Panc1 (cell line): ENCODE data around the gene GRN. TPM values are rescaled to one million over a fixed set of nuclear protein-coding genes. Genes with fewer than 3 reads are reported as not detected.
A peak's percentile ranks its signal among the peaks of the same experiment; 100 is the strongest.

Experiments
- ATAC-seq: fragments of 200-7000 bp; cut with Tn5 transposase; 2 replicates; pipeline ENCODE4 v1.9.1; 2020; ENCODE audit warnings: mild to moderate bottlenecking, moderate library complexity
- BruUV-seq: library from RNA; stranded (reverse); fragments of 400-500 nt; replicated peaks from 2 replicates; lab custom pipeline; 2021; lab: Mats Ljungman, UMichigan
- CTCF ChIA-PET: fragments of 300-600 bp; sonication (Branson Sonifier 250); formaldehyde crosslinking; loops from one replicate; lab custom pipeline; 2022; ENCODE audit warnings: antibody characterized with exemption; lab: Charles Lee
- POLR2A ChIA-PET: fragments of 300-600 bp; sonication (Branson Sonifier 250); formaldehyde crosslinking; loops from one replicate; lab custom pipeline; 2022; ENCODE audit warnings: antibody characterized with exemption; lab: Charles Lee
- DNase-seq: peaks from one replicate; pipeline ENCODE4 v3.0.0-alpha.2; 2010; ENCODE audit warnings: low read depth, low spot score
- H3K27ac ChIP-seq: 2 replicates; pipeline ENCODE4 v1.5.1; 2011; ENCODE audit warnings: mild to moderate bottlenecking, low read length, inconsistent platforms
- H3K27me3 ChIP-seq: fragments of 200-500 bp; sonication (Bioruptor generic); 2 replicates; pipeline ENCODE4 v1.6.0; 2014; ENCODE audit warnings: low read length, inconsistent platforms; ENCODE audit not compliant: control insufficient read depth, insufficient read depth
- H3K36me3 ChIP-seq: fragments of 200-500 bp; sonication (Bioruptor generic); 2 replicates; pipeline ENCODE4 v1.5.1; 2014; ENCODE audit warnings: inconsistent platforms, mild to moderate bottlenecking, low read length, moderate library complexity; ENCODE audit not compliant: control insufficient read depth, insufficient read depth
- H3K4me1 ChIP-seq: 2 replicates; pipeline ENCODE4 v1.5.1; 2011; ENCODE audit warnings: inconsistent platforms, mild to moderate bottlenecking, low read length, moderate library complexity; ENCODE audit not compliant: control insufficient read depth, insufficient read depth
- H3K4me3 ChIP-seq, 2 experiments: 2 replicates each; pipeline ENCODE4 v1.5.1; 2011 to 2012; ENCODE audit warnings: low read depth in 2 of 2, low read length in 2 of 2, mild to moderate bottlenecking in 2 of 2, inconsistent platforms in 1 of 2, moderate library complexity in 1 of 2
- H3K9me3 ChIP-seq: fragments of 200-500 bp; sonication (Bioruptor generic); 2 replicates; pipeline ENCODE4 v1.5.1; 2014; ENCODE audit warnings: low read depth, mild to moderate bottlenecking, inconsistent platforms, low read length, moderate library complexity; ENCODE audit not compliant: control insufficient read depth, insufficient read depth
- CTCF ChIP-seq: fragments of 450-650 bp; IDR thresholded peaks from 2 replicates; pipeline ENCODE4 v1.5.1; 2017; ENCODE audit warnings: mild to moderate bottlenecking
- POLR2AphosphoS5 ChIP-seq: IDR thresholded peaks from 2 replicates; pipeline ENCODE4 v1.6.1; 2012; ENCODE audit warnings: mild to moderate bottlenecking, low read depth, low read length, moderate library complexity
- REST ChIP-seq, 2 experiments: IDR thresholded peaks; 2 replicates each; pipeline ENCODE4 v1.6.1; 2011 to 2012; ENCODE audit warnings: low read depth in 2 of 2, control low read depth in 1 of 2, low read length in 1 of 2, mild to moderate bottlenecking in 1 of 2, moderate library complexity in 1 of 2; ENCODE audit not compliant: insufficient read depth in 1 of 2
- SIN3A ChIP-seq: IDR thresholded peaks from 2 replicates; pipeline ENCODE4 v1.6.1; 2012; ENCODE audit warnings: low read depth, mild to moderate bottlenecking, low read length, moderate library complexity, borderline replicate concordance; ENCODE audit not compliant: insufficient read depth
- TCF7L2 ChIP-seq: IDR thresholded peaks from 2 replicates; pipeline ENCODE4 v1.6.1; 2011; ENCODE audit warnings: mild to moderate bottlenecking, low read depth, low read length, inconsistent platforms
- in situ Hi-C: cut with HindIII; loops from 2 replicates; pipeline ENCODE4 v1.10.0; 2016; ENCODE audit warnings: low sequenced_read_pairs, low pct_unique_long_range_greater_than_20kb
- intact Hi-C: fragments of 100-400 bp; cut with micrococcal nuclease; formaldehyde crosslinking; loops from one replicate; pipeline ENCODE4 v1.10.0; 2022; ENCODE audit not compliant: unreplicated experiment
- total RNA-seq: library from RNA; stranded (reverse); gene quantifications from one replicate; pipeline ENCODE4 v1.2.1, GENCODE V29; 2021; ENCODE audit not compliant: unreplicated experiment

GRN gene
- total RNA-seq, 1 experiment from 2014 or later, result 304 TPM

GRCh38 chr17:44349553-44350070 is 4.5 kb downstream of the GRN start:
- CTCF ChIA-PET, result no interaction called here
- Histone ChIP-seq H3K9me3 (no peaks in the 10 kb centered on the region), H3K27me3 (no peaks in the 10 kb centered on the region), H3K36me3 (peaks cover 4% of the 10 kb centered on the region; the same call in 1 of the 2 replicates), H3K27ac (no peak overlapping the region), H3K4me3 (no peak overlapping the region), H3K4me1 (no peaks in the 10 kb centered on the region)
- no peak for DNase-seq
- ATAC-seq, result no peak
- POLR2A ChIA-PET, result interaction anchor here (0.6 kb wide), 1 partner anchor 39 kb away, joined by 3 read pairs; no protein-coding TSS in a partner anchor
- intact Hi-C loops (no loop called here), in situ Hi-C loops (no loop called here)
- no TSS peak for BruUV-seq
- no peak for TF ChIP-seq POLR2AphosphoS5
- TF ChIP-seq SIN3A, result no peak
- TF ChIP-seq TCF7L2, result no peak
- no peak for TF ChIP-seq REST (IDR thresholded peaks at IDR 0.05; ENCODE audit: insufficient read depth in 1 of 2, low read depth in 2 of 2, low read length in 1 of 2)
- TF ChIP-seq CTCF, result no peak

GRCh38 chr17:44350733-44351226 is 5.7 kb downstream of the GRN start:
- Histone ChIP-seq H3K4me1 (no peaks in the 10 kb centered on the region), H3K36me3 (no peaks in the 10 kb centered on the region), H3K9me3 (no peaks in the 10 kb centered on the region), H3K27me3 (no peaks in the 10 kb centered on the region), H3K27ac (no peak overlapping the region), H3K4me3 (no peak overlapping the region)
- intact Hi-C loops, result no loop called here
- ChIA-PET POLR2A (no interaction called here), CTCF (no interaction called here)
- DNase-seq (no peak), ATAC-seq (peak; percentile 82)
- BruUV-seq, result no TSS peak
- peak; percentile 87 for TF ChIP-seq CTCF
- TF ChIP-seq REST (IDR thresholded peaks at IDR 0.05; ENCODE audit: insufficient read depth in 1 of 2, low read depth in 2 of 2, low read length in 1 of 2), result no peak
- in situ Hi-C loops, result no loop called here
